HG02884 (cell line): ENCODE results near the gene PRKAG3.
A peak's percentile ranks its signal among the peaks of the same experiment; 100 is the strongest.

ENCODE experiments used
- ATAC-seq: cut with Tn5 transposase; IDR thresholded peaks from one replicate; pipeline ENCODE4 v1.9.1; 2021; ENCODE audit warnings: mild to moderate bottlenecking, moderate library complexity; ENCODE audit not compliant: unreplicated experiment

Gene PRKAG3

DNA sequence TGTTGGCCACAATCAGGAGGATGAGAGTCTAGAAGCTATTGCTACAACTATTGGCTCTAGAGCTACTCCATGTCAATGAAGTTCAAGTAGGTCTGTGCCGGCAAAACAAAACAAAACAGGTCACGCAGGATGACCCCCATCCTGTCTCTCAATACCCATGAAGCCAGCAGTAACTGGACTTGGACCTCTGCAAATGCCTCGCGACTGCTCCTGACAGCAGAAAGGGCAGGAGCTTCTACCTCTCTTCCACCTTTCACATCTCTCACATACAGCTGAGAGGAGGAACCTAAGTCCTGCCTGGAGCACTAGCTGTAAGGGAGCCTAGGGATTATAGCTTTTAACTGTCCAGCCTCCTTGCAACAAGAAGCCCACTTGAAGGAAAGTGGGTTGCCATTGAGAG is 16.0 kb downstream of the PRKAG3 start:
- no peak for ATAC-seq

DNA sequence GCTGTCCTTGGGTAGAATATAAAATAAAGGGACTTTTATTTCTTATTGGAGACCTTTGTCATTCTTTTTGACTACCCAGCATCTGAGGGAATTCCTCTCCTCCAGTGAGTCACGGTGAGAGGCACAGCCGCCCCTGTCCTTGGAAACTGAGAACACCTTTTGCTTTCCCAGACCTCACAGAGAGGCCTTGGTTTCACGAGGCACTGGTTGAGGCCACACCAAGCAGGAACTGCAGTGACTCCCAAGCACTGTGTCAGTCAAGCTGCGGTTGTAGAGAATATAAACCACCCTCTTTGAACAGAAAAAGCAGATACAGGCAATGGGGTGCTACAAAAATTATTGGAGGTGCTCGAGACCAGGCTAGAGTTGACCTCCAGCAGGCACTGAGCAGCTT is 16.4 kb downstream of the PRKAG3 start:
- no peak for ATAC-seq

DNA sequence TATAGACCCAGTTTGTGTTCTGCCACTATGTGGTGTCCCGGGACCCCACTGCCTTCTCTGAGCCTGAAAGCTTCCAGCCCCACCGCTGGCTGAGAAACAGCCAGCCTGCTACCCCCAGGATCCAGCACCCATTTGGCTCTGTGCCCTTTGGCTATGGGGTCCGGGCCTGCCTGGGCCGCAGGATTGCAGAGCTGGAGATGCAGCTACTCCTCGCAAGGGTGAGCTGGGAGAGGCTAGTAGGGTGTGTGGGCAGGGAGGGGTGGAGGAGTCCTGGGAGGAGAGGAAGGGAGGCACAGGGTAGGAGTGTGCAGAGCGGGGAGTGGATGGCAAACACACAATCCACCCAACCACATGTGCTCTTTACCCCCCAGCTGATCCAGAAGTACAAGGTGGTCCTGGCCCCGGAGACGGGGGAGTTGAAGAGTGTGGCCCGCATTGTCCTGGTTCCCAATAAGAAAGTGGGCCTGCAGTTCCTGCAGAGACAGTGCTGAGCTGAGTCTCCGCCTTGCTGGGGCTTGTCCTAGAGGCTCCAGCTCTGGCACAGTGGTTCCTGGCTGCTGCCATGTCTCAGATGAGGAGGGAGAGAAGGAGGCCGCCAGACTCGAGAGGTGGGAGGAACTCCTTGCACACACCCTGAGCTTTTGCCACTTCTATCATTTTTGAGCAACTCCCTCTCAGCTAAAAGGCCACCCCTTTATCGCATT is 16.9 kb downstream of the PRKAG3 start:
- no peak for ATAC-seq

DNA sequence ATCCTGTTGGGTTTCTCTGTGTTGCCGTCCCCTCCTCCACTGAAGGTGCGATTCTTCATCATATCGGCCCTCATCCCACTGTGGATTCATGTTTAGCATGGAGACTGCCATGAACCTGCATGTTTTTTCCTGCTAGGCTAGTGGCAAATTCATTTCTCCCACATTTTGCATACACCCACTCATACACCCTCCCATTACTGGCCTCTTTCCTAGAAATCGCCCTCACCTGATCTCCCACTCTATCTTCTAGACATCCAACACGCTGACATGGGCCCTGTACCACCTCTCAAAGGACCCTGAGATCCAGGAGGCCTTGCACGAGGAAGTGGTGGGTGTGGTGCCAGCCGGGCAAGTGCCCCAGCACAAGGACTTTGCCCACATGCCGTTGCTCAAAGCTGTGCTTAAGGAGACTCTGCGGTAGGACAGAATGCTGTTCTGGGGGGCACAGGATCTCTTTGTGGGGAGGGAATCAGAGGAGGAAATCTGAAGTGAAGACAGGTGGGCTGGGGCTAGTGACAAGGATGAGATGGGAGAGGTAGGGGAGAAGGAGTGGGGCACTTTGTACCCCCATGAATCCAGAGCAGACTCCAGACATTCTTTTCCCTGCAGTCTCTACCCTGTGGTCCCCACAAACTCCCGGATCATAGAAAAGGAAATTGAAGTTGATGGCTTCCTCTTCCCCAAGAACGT is 17.7 kb downstream of the PRKAG3 start:
- no peak for ATAC-seq

DNA sequence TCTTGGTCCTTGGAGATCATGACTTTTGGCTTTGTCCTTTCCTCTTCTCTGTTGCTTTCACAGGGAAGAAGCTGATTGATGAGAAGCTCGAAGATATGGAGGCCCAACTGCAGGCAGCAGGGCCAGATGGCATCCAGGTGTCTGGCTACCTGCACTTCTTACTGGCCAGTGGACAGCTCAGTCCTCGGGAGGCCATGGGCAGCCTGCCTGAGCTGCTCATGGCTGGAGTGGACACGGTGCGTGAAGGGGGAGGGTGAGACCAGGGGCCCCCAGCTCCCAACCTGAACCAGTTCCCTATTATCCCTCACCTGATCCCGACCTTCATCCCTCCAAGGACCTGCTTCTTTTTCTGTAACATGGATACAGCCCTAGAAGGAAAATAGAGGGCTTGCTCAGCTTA is 18.7 kb downstream of the PRKAG3 start:
- ATAC-seq = no peak

DNA sequence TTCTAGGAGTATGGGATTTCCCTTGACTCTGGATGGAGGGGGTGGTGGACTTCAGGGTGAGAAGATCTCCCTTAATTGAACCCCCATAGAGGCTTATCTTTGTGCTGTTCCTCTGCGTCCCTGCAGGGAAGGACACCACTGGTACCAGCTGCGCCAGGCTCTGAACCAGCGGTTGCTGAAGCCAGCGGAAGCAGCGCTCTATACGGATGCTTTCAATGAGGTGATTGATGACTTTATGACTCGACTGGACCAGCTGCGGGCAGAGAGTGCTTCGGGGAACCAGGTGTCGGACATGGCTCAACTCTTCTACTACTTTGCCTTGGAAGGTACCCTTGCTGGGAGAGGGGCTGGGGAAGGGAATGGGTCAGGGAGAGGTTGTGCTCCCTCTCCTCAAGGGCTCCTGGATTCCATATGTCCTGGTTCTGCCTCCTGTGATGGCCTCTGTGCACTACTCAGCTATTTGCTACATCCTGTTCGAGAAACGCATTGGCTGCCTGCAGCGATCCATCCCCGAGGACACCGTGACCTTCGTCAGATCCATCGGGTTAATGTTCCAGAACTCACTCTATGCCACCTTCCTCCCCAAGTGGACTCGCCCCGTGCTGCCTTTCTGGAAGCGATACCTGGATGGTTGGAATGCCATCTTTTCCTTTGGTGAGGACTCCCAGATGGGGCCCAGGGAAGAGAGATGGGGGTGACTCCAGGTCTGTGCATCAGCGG is 19.3 kb downstream of the PRKAG3 start:
- ATAC-seq = no peak

DNA sequence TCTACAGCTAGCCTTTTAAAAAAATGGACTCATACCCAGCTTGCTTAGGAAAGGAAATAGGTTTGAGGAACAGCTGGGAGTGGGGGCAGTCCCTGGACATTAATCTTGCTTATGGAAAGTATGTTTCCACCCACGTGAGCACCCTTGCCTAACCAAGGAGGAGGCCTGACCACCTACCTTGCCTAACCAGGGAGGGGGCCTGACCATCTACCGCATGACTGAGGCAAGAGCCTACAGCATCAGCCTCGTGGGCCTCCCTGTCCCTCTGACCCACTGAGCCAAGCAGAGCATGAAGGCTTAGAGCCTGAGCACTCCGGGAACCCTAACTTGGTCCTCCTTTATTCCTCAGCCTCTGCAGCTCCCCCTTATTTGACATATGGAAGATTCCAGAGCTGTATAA is 20.2 kb downstream of the PRKAG3 start:
- ATAC-seq = no peak

DNA sequence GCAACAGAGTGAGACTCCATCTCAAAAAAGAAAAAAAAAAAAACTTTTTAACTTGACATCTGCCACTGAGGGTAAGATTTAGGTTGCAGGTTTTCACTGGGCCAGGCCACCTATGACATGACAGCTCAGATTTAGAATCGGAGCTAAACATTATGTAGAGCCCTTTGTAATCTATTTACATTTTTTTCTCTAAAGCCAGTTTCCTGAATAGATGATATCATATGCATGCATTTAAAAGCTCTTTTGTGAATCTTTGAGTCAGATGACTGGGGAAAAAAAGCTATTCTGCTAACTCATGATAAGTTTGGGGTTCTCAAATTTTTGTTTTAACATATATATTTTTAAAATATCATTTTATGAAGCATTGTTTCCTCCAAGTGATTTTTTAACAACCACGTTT is 21.3 kb downstream of the PRKAG3 start:
- no peak for ATAC-seq

DNA sequence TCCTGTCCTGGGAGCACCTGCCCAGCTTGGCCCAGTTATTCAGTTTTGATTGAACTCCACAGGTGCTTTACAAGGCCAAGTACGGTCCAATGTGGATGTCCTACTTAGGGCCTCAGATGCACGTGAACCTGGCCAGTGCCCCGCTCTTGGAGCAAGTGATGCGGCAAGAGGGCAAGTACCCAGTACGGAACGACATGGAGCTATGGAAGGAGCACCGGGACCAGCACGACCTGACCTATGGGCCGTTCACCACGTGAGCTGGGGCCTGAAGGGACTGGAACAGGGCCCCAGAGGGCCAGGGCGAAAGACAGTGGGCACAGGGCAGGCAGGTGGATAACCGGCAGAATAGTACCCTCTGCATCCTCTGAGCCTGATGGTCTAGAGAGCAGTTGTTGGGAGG is 22.1 kb downstream of the PRKAG3 start:
- ATAC-seq = no peak

DNA sequence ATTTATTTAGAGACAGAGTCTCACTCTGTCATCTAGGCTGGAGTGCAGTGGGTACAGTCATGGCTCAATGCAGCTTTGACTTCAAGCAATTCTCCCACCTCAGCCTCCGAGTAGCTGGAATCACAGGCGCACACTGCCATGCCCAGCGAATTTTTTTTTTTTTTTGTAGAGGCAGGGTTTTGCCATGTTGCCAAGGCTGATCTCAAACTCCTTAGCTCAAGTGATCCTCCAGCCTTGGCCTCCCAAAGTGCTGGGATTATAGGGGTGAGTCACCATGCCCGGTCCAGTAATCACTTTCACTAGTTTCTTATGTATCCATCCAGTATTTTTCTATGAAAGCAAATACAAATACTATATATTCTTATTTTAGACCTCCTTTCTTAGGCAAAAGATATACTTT is 24.0 kb downstream of the PRKAG3 start:
- ATAC-seq = no peak

DNA sequence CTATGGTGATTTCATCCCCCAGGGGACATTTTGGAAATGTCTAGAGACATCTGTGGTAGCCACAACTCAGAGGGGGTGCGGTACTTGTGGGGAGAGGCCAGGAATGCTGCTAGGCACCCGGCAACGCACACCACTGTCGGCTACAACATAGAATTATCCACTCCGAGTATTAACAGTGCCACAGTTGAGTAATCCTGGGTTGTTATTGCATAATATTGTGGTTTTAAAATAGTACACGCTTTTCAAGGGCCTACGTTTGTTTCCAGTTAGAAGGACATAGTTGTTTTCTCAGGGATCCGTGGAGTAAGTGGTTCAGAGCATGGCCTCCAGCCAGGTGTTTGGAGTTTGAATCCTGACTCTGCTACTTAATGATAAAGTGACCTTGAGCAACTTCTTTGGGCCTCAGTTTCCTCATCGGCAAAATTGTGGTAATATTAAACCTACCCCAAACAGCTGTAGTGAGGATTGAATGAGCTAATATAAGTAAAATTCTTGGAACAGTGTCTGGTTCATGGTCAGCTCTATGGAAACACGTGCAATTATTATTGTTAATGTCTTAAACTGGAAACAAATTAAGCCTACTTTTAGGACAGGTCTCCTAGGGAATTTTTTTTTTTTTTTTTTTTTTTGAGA is 25.1 kb downstream of the PRKAG3 start:
- ATAC-seq = peak; percentile 66

DNA sequence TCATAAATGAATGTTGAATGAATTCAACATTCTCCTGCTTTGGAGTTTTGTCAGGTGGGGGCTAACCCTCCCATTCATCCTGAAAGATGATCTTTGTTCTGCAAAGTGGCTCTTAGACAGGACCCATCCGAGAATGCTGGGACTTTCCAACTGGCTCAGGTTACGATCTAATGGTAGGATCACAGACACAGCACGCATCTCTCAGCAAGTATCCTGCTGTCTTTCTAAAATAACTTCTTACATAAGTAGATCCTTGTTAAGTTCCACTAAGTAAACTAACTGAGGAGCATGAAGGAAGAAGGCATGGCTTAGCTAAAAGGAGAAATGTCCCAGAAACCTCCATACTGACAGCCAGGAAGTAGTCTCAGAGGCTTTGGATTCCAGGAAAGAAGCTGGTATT is 26.0 kb downstream of the PRKAG3 start:
- ATAC-seq = no peak

DNA sequence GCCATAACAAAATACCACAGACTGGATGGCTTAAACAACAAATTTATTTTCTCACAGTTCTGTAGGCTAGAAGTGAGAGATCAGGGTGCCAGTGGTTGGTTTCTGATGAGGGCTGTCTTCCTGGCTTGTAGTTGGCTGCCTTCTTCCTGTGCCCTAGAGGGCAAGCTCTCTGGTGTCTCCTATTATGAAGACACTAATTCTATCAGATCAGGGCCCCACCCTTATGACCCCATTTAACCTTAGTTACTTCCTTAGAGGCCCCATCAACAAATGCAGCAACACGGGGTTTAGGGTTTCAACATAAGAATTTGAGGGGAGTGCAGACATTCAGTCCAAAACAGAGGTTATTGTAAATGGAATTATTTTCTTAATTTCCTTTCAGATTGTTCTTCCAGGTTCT is 26.8 kb downstream of the PRKAG3 start:
- no peak for ATAC-seq

DNA sequence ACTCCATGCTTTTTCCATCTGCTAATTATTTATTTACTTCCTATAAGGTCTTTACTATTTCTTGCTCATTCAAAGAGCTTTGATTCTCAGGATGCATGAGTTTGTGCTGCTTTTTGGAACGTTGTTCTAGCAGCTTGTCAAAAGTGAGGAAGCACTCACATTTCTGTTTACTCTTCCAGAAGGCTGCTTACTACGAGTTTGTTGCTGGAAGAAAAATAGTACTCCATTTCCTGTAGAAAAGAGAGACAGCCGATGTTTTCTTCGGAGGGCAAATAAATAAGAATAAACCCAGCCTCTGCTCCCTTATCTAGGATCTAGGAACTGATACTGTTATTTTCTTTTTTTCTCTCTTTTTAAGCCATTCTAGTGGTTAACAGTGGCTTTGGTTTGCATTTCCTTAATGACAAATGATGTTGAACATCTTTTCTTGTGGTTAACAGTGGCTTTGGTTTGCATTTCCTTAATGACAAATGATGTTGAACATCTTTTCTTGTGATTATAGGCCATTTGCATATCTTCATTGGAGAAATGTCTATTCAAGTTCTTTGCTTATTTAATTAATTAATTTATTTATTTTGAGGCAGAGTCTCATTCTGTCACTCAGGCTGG is 29.1 kb downstream of the PRKAG3 start:
- ATAC-seq = no peak

DNA sequence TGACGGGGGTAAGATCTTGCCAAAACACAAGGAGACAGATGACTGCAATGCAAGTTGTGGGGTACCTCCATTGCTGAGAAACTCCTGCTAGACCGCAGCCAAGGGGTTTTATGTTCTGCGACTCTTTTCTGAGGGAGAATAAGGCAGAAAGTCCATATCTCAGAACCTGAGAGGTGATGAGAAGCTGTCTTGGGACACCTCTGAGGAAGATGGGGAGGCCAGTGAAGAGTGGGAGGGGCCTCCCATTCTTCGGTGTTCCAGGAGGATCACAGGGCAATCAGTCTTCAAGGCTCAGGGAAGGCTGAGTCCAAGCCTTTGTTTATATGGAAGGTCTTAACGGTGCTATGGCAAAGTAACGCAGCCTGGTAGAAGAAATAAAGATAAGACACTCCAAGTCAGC is 31.6 kb downstream of the PRKAG3 start:
- ATAC-seq = no peak

DNA sequence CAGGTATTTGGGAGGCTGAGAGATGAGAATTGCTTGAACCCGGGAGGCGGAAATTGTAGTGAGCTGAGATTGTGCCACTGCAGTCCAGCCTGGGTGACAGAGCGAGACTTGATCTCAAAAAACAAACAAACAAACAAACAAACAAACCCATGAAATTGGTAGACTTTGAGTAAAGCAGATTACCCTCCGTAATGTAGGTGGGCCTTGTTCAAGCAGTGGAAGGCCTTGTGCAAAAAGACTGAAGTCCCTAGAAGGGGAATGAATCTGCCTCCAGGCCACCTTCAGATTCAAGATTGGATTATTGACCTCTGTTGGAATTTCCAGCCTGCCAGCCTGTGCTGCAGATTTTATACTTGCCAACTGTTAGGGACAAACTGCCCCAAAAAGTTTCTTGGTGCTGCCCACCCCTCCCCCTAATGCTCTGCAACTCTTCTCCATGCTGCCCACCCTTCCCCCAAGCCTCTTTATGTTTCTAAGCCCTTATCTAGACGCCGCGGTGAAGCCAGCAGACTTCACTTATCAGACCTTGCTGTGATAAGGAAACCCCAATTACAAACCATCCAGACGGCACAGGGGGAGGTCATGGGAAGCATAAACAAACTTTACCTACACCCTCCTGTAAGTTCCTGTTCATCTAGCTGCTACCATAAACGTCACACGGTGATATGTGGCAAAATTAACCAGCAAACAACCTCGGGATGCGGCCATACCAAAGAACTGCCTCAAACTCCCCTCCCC is 32.7 kb downstream of the PRKAG3 start:
- ATAC-seq = no peak

DNA sequence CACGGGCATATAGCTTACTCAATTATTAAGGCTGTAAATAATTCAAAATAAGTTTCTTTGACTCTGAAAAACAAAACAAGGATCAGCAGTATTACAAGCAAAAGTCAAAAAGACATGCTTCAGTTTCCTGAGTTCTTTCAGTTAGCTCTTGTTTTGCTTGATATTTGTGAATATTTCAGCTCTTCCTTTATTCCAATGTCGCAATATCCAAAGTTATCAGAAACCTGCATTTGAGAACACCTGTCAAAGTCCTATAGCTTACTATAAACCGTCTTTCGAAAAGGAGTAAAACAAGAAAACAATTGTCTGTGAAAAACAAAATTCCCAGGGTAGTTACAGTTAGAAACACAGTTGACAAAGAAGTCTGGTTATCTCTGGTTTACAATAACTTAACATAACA is 34.9 kb downstream of the PRKAG3 start:
- ATAC-seq = no peak

DNA sequence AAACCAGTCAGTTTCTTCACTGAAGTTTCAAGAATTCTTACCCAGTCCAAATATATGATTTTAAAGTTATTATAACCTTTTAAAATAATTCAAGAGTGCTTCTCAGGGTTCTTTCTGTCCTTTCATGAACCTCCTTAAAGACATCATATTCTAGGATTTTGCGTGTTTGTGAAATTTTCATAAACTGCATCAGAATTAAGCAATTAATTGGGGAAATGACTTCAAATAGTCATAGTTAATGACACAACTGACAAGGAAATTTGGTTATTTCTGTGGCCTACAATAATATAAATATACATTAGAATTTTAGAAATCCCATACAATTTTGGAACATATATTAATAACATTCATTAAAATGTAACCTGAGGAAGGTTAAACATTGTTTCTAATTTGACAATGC is 39.2 kb downstream of the PRKAG3 start:
- no peak for ATAC-seq

DNA sequence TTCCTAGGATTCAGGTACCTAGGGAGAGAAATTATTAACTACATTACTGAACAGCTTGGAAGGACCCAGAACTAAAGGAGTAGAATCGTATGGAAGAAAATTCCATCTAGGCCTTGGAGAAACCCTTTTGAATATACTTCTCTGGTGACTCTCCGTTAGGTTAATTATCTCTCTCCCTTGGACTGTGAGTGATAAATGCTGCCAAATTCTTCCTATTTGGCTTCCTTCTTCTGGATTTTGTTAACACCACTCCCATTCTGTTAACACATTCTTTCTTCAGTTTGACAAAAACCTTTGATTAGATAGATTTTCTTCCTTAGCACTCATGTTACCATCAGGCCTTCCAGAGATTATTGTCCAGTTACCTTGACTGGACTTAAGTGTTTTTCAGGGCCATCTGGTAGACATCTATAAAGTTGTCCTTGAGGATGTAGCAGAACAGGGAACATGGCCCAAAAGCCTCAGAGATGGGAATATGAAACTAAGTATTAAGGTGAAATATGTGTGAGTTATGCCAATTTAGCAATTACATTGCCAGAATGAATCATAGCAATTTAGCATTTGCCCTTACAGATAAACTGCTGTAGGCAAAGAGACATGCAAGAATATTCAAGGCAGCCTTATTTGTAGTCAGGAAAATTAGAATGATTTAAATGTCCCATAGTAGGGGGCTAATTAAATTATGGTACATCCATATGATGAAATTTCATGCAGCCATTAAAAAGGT is 42.9 kb downstream of the PRKAG3 start:
- ATAC-seq = no peak

DNA sequence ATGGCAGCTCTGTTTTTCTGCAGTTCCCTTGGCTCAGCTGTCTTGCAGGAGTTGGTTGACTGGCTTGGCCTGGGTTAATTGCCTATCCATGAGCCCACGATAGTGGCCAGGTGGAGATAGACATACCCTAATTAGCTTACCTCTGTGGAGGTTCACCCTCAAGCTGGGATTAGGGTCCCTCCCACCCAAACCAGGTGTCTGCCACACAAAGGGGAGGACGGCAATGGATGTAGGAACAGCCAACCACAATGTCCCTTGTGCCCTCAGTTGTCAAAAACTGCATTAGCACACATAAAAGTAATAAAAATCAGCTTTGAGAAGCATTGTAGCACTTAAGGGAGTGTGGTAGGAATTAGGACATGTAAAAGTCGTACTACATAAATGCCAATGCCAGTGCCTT is 45.5 kb downstream of the PRKAG3 start:
- ATAC-seq = no peak
